Erythroblast (primary cell): ENCODE data around the gene WDR20.

Experiments used
- GATA1 ChIP-seq: IDR thresholded peaks from 2 replicates; pipeline ENCODE4 v1.6.1; 2011; ENCODE audit warnings: low read depth, mild to moderate bottlenecking, control low read depth, low read length, moderate library complexity
- POLR2A ChIP-seq: IDR thresholded peaks from 2 replicates; pipeline ENCODE4 v1.6.1; 2011; ENCODE audit warnings: mild to moderate bottlenecking, low read length

GRCh38 chr14:102246071-102246470 lies 106.4 kb downstream of the WDR20 start:
- TF ChIP-seq GATA1: no peak
- TF ChIP-seq POLR2A: no peak
